Germinal center (tissue), 1 donor: ENCODE results near the gene FAM3D.

ENCODE experiments used
- DNase-seq: peaks from one replicate; pipeline ENCODE4 v3.0.0; 2012; ENCODE audit warnings: mixed read lengths, low spot score

Gene FAM3D

DNA sequence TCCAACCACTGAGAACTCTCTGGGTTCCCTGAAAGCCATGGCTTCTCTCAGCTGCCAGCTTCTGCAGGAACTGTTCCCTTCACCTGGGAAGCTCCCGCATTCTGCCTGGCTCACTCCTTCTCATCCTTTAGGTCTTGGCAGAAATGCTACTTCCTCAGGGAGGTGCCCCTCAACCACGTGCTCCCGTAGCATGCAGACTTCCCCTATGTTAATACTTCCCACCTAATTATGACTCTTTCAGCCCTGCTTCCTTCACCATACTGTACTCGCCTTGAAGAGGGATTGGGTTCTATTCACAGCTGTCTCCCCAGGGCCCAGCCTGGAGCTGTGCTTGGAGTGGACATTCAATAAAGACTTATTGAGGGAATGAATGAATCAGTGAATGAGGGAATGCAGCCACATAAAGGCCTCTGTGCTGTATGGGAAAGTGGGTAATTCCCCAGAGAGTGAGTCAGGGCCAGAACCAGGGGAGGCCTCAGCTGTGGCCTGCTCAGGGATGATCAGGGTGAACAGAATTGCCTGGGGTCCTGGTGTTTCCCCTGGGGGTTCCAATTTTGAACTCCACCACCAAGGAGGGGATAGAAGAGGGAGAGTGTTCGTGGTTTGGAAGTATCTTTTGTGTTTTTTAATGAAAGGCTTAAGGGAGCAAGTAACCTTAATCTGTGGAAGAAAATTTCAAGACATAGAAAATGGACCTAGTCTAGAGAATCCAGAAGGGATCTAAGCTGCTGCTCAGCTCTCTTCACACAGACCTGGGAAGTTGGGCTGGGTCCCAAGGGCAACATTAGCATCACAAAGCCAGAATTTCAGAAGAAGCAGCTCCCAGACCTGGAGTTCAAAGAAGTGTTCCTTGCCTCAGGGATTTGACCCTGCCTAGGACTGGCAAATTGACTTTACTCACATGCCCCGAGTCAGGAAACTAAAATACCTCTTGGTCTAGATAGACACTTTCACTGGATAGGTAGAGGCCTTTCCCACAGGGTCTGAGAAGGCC lies 74.8 kb downstream of the FAM3D start:
- no peak for DNase-seq

DNA sequence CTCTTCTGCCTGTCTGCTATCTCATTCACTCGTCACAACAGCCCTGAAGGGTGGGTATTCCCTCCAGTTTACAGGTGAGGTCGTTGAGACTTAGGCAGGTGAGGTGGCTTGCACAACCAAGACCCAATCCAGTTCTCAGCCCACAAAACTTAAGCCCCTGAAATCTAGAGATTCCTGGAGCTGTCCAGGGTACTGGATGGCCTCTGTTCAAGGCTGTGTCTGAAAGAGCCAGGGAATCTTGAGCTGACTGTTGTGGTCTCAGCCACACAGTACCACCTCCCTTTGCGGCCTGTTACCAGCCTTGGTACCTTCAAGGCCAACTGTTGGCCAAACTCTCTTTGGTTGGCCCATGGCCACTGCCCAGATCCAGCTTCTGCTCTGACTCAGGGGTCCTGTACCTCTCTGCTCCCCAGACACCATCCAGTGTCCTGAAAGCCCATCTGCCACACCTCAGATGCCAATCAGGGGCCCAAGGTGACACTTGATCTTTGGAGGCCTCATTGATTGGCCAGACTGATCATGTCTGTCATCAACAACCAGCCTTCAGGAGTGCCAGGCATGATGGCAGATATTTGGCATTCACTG lies 78.5 kb downstream of the FAM3D start:
- DNase-seq = no peak

DNA sequence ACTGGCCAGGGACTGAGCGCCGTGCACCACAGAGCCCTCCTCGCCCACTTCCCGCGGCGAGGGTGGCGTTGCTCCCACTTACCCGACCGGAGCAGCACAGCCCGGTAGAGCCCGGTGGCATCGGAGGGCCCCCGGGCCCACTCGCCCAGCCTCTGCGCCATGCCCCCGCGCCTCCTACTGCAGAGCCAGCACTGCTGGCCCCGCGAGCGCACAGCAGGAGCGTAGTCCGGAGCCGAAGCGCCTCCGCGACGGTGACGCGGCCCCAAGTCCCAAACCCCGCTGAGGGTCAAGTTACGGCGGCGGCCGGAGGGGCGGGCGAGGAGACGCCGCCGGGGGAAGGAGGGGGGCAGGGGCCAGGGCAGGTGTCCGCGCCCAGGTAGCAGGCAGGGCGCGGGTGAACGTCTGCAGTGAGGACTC lies 79.8 kb downstream of the FAM3D start:
- DNase-seq = no peak

DNA sequence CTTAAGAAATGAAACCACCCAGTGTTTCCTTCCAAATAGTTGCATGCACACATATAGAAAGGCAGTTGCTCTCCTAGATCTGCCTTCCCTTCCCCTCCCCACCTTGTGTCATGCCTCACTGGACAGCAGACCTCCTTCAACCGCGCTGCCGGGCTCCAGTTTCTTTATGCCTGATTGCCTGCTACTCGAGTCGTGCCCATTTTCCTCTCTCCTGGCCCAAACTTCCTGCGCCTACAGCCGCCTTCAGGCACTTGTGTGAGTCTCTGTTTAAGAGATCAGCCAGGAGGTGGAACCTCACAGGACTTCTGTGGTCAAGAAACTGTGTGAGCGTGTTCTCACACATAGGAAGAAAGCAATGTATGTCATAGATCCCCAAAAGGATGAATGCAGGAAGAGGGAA lies 80.6 kb downstream of the FAM3D start:
- DNase-seq = peak; percentile 12

DNA sequence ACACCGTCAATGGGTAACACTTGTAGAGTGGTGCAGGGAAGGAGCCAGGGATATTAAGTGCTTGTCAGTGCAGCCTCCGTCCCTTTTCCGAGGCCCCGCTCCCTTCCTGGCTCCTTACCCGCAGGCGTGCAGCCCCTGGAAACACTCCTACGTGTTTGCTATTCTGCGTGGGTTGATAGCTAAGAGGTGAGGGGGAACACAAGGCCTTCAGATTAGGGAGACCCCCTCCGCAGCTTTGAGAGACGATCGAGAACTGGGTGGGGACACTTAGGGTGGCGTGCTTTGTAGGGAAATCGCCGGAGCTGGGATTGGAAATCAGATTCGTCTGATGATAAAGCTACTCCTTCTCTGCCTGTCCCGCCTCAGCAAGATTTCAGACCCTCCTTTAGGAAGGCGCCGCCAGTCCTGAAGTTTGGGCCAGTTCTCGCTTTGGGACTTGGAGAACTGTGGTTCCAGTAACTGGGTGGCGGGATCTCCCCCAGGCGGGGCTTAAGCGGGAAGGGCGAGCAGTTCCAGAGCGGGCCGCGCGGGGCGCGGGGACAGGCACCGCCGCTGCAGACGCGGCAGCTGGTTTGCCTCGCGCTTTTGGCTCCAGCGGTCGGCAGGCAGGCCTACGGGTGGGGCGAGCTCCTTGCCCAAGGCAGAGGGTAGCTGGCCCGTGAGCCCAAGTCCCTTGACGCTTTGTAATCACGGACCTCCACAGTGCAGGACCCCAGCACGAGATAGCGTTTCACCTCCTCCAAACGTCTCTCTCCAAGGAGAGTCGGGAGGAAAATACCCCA lies 81.4 kb downstream of the FAM3D start:
- peak; percentile 81 for DNase-seq

DNA sequence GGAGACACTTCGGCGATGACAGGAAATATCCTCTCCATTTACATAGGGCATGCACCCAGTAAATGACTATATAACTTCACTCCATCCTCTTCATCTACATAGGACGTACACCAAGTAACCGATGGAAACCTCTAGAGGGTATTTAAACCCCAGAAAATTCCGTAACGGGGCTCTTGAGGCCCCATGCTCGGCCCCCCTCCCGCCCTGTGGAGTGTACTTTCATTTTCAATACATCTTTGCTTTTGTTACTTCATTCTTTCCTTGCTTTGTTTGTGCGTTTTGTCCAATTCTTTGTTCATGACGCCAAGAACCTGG lies 81.9 kb downstream of the FAM3D start:
- DNase-seq = no peak
